ENCODE results near the gene LARP4B.

- TF ChIP-seq CTCF (IDR thresholded peaks at IDR 0.05) = no peak
- no peak for TF ChIP-seq POLR2A (IDR thresholded peaks at IDR 0.05)
Observed at GRCh38 chr10:804787-805619, 126.5 kb downstream of the LARP4B start.
